HG03457 (cell line): ENCODE results near the gene CFAP57.

Experiments
- ATAC-seq: cut with Tn5 transposase; IDR thresholded peaks from one replicate; pipeline ENCODE4 v1.9.1; 2021; ENCODE audit warnings: moderate number of reproducible peaks; ENCODE audit not compliant: unreplicated experiment

CFAP57 gene

DNA sequence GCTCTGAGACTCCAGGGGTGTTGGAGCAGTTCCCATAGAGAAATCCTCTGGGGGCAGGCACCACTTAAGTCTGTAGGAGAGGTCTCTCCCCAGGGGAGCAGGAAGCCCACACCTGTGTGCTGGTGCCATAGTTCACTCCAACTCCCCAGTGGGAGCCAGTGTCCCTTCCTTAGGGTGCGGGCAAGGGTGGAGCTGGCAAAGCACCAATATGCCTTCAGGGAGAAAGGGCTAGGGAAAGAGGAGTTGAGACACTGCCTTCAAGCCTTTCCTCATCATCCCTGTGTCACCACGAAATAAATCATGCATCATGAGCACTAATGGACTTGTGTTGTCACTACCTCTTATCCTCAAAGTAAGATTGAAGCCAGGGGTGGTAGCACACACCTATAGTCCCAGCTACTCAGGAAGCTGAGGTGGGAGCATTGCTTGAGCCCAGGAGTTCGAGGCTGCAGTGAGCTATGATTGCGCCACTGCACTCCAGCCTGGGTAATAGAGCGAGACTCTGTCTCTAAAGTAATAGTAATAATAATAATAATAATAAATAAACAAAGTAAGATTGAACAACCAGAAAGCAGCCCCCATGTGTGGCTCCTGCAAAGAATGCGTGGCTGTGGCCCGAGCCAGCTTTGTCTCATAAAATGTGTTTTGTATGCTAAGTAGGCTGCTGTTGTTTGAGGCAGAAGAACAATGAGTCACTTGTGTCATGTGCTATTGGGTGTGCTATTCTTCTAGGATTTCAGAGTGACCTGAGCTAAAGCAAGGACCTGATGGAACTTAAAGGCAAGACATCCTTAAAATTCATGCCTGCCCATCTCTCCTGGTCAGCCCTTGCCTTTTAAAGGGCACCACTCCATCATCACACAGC, 122.0 kb downstream of the CFAP57 start:
- no peak for ATAC-seq

DNA sequence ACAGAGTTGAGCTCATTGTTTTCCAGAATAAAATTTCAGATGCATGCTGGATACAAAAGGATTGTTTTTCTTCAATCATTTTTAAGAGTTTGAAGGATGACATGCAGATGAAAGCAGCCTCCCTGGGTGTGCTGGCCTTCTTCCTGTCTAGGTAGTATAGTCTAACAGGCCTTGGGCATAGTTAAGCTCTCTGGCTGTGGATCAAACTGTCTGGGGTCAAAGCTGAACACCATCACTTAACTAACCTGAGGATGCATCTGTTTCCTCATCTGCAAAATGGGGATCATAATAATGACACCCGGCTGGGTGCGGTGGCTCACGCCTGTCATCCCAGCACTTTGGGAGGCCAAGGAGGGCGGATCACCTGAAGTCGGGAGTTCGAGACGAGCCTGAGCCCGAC, 122.6 kb downstream of the CFAP57 start:
- ATAC-seq: no peak

DNA sequence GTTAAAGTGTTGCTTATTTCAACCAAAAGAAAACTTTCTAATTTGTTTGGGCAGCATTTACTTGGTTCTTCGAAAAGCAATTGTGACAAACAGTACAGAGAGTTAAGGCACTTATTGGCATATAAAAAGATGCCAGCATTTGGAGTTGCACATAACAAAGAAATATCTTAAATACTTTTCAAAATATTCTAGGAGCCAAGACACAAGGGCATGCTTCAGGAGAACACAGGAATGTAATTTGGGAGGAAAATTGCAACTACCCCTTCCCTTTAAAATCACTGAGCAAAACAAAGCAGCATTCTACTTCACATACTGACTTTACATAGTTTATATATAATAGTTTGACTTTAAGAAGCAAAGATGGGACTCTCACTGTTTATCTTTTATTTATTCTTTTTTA, 124.1 kb downstream of the CFAP57 start:
- no peak for ATAC-seq

DNA sequence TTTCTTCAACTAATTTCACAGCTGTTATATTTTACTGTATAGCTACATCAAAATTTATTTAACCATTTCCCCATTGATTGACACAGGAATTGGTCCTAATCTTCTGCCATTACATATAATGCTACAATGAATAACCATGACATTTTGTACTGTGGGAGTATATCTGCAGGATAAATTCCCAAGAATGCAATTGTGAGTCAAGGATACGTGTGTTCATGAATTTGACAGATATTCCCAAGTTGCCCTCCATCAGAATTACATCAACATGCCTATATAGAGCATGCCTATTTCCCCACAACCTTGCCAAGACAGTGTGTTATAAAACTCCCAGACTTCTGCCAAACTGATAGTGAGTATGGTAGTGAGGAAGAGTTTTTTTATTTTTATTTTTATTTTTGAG, 125.9 kb downstream of the CFAP57 start:
- no peak for ATAC-seq

DNA sequence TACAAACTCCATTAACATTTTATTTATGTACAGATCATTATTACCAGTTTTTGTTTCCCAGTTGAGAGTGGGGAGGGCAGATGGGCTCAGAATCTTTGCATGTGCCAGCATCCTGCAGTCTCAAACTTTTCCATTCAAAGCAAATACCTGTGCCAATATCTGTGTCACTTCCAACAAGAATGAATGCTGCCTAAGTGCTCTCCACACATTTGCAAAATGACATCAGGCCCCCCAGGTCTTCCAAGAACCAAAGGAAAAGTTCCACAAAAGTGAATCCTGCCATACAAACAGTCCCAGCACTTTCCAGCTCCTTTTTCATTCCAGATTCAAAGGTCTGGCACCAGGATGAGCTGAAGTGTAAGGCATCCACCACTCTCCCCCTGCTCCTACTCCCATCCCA, 127.0 kb downstream of the CFAP57 start:
- no peak for ATAC-seq

DNA sequence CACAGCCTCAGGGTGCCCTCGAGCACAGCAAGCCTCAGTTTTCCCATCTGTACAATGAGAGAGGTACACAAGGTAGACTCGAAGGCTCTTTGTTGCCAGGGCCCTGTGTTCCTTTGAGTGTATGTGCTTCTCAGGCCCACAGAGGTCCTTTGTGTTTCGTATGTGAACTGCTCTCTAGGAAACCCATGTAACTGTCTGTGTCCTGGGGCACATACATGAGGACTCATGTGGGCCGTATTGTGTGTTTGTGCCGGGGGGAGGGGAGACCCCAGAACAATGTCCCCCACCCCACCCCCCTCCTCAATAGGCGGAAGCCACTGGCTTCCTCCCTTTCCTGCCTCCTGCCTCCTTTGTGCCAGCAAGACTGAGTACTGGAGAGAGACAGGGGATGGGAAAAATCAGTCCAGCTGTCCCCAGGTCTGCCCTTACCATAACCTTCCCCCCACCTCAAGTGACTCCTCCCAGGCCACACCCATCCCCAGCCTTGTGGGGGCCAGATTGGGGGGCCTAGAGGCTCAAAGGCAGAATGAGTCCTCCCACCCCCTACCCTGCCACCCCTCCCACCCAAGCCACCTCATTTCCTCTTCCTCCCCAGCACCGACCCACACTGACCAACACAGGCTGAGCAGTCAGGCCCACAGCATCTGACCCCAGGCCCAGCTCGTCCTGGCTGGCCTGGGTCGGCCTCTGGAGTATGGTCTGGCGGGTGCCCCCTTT, 128.4 kb downstream of the CFAP57 start, which contains the start of gene TIE1:
TIE1 (plus strand) TSS at position 605 of the 717 bp plus-strand sequence; CDS start at position 695, 90 bp downstream.
- ATAC-seq: no peak

DNA sequence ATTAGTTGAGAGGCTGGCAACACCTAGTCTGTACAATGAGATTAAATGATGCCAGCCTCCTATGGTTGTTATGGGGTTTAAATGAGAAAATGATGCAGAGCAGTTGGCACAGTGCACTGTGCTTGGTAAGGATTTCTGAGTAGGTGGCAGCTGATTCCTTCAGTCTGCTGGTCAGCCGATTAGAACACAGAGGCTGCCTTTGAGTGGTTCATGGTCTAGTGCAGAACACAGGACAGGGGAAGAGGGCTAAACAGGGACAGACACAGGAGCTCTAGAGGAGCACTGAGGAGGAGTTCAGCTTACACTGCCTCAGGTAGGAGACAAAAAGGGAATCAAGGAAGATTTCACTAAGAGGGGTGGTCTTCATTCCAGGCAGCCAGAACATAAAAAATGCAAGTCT, 130.1 kb downstream of the CFAP57 start:
- ATAC-seq: no peak

DNA sequence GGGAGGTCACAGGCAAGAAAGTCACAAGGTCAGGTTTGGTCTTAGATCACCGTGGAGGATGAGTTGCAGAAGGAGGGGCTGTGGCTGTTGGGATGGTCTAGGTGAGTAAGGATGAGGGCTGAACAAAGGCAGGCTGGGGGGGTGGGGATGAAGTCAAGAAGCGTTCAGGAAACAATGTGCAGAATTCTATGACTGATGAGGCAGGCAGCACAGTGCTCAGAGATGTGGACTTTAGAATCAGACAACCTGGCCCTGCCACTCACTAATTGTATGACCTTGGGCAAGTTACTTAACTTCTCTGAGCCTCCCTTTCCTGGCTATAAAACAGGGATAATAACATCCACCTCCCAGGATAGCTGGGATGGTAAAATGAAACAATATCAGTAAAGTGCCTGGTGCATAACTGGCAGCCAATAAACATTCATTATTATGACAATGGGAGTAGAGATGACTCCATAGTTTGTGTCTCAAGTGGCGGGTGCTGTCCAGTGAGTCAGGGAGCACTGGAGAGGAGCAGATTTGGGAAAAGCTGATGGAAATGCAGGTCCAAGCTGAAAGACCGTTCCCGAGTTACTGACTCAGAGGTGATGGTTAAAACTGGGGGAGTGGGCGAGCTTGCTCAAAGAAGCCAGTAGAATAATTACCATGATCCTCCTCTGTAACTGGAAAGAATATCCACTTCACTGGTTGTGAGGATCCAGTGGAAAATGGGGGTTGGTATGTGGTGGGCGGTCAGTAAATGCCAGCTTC, 130.8 kb downstream of the CFAP57 start:
- ATAC-seq: no peak

DNA sequence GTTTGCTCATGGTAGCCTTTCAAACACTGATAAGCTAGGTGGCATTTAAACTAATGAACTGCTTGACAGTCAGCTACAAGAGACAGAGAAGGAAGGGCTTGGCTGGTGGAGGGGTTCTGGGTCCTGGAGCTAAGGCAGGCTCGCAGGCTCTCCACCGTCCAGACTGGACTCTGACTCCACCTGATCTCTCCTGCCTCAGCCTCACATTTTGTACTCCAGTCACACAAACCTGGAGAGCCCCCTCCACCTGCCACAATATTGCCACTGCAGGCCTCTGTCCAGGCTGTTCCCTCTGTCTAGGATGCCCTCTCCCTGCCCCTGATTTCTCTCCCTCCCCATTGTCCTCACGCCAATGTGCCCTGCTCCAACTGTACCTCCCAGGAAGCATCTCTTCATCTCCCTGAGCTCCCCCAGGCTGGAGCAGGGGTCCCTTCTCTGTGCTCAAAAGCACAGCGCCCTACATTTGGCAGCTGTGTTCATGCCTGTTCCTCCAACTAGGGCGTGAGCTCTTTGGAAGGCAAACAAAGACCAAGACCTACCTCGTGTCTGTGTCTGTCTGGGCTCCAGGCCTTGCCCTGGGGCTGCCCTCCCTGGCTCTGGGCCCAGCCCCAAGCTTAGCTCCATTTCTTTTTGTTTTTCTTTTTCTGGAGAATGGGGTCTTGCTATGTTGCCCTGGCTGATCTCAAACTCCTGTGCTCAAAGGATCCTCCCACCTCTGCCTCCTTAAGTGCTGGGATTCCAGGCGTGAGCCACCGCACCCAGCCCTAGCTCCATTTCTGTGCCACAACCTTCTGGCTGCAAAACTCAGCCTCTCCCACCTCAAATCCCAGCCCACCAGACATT, 131.6 kb downstream of the CFAP57 start:
- no peak for ATAC-seq
